ENCODE results near the gene FASN.

Gene FASN

DNA sequence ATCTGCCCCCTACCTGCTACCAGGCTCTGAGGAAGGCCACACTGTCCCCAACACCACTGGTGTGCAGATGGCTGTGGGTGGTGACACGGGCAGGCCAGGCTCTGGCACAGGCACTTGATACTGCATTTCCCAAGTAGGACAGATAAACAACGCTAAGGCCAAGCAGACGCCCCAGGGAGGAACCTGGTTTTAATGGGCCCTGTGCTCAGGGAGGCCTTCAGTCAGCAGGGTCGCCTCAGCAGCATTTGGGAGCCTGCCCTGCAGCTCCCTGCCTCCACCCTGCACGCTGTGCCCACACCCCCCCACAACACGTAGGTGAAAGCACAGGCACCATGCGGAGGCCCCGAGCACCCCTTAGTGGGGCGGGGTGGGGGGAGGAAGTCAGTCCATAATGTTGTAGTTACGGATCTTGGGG lies 3.3 kb upstream of the FASN start:
- DNase-seq (ENCODE audit: low read depth): no peak

DNA sequence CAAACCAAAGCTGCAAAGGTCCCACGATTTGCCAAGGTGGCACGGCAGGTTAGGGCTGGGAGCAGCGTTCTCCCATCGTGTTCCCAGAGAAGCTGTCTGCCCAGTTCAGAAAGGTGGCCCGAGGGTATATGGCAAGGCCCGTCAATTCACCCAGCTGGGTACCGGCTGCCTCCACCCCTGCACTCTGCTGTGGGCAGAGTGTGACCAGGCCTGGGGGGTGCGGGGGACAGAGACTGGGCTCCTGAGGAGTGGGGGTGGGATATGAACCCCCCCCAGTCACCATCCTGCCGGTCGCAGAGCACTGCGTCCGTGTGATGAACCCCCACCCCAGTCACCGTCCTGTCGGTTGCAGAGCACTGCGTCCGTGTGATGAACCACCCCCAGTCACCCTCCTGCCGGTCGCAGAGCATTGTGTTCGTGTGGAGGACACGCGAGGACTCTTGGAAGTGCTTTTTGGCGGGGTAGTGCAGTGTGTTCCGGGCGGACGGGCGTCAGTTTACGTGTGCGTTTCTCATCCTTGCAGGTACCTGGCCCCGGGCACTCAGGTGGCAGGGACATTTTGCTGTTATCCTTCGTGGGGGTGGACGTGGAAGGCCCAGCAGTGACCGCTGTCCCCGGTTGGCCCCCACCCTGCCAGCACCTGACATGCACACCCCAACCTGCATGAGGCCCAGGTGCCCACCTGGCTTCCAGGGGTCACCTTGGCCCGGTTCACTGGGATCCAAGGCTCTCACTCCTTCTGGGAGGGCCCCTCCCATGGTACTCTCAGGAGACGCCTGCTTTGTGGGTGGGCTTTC lies 2.7 kb upstream of the FASN start:
- no peak for DNase-seq (ENCODE audit: low read depth)

GRCh38 chr17:82098939-82099763 lies 1.1 kb upstream of the FASN start:
- DNase-seq (ENCODE audit: low read depth): peak; percentile 54

DNA sequence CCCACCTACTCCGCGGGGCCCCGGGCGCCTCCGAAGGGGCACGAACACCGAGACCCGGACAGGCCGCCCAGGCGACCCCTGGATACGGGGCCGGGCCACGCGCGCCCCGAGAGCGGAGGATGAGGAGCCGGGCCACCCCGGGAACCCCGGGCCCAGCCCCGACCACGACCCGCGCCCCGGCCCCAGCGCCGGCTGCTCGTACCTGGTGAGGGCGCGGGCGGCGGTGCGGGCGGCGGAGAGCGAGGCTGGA lies 192 bp downstream of the FASN start:
- DNase-seq (ENCODE audit: low read depth): no peak

DNA sequence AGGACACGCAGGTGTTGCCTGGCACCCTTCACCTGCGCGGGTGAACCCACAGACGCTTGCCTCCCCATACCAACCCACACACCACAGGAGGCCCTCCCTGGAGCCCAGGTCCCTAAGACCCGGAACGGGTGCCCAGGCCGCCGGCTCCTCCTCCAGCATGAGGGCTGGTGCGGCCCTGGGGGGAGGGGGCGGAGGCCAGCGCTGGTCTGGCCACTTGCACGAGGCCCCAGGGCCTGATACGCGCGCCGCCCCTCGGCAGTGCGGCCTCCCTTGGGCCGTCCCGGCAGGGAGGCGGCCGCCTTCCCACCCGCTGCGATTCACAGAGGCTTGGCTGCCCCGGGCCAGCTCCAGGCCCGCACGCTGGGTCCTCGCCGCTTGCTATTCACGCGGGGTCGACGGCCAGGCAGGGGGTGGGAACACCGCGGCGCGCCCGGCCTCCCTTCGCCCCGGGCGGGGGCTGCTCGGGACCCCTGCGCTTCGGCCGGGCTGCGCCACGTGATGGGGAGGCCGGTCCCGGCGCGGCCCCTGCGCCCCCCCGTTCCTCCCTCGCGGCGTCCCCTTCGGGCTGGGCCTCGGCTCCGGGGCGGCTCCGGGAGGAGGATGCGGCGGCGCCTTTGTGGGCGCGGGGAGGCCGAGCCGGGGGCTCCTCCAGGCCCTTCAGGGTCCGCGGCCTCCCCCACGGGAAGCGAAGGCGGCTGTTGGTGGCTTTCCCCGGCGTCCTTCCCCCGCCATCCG lies 685 bp downstream of the FASN start:
- peak; percentile 45 for DNase-seq (ENCODE audit: low read depth)

GRCh38 chr17:82096709-82097183 lies 1.3 kb downstream of the FASN start:
- DNase-seq (ENCODE audit: low read depth): no peak

DNA sequence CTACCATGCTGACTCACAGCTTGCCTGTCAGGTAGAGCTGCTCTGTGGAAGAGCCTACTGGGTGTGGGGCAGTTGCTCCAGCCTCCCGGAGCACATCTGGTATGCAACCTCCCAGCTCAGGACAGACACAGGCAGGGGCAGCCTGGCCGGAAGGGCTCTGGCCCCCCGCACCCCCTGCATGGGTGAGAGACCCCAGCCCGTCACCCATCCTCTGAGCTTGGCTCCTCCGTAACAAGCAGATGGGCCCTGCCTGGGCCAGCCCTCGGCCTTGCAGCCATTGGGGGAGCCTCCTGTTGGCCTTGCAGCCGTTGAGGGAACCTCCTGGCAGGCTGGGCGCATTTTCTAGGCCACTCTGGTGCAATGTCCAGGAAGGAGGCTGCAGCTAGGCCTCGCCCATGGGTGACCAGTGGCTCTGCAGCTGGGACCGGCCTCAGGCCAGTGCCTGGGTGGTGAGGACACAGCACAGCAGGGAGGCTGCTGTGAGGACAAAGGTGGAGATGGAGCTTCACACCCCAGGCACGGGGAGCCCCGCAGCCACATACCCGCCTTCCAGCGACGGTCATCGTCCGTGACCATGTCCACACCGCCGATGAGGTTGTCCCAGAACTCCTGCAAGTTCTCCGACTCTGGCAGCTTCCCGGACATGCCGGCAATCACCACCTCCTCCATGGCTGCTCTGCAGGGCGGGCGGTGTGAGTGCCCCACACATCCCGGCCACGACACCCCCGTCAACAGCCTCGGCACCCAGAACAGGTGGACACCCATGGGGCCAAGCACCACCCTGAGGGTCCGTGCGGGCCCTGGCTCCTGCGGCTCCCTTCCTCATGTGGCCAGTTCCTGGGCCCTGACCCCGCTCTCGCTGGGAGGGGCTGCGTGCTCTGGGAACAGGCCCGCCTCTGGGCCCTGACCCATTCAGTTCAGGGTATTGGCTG lies 2.0 kb downstream of the FASN start:
- DNase-seq (ENCODE audit: low read depth): no peak

- DNase-seq (ENCODE audit: low read depth): no peak
Observed at GRCh38 chr17:82094931-82095776, 2.9 kb downstream of the FASN start.

- no peak for DNase-seq (ENCODE audit: low read depth)
Observed at GRCh38 chr17:82092995-82093751, 4.9 kb downstream of the FASN start.

DNA sequence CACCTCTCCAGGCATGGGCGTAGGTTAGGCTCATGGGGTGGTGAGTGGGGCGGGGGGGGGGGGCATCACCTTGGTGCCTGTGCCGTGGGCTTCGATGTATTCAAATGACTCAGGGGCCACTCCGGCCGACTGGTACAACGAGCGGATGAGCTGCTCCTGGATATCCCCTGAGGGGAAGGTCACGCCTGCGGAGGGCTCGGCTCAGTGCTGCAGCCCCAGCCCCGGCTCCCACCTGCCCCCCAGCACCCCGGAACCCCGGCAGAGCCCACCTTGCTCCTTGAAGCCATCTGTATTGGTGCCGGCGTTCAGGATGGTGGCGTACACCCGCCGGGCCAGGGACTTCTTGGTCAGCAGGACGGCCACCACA lies 5.4 kb downstream of the FASN start:
- no peak for DNase-seq (ENCODE audit: low read depth)

DNA sequence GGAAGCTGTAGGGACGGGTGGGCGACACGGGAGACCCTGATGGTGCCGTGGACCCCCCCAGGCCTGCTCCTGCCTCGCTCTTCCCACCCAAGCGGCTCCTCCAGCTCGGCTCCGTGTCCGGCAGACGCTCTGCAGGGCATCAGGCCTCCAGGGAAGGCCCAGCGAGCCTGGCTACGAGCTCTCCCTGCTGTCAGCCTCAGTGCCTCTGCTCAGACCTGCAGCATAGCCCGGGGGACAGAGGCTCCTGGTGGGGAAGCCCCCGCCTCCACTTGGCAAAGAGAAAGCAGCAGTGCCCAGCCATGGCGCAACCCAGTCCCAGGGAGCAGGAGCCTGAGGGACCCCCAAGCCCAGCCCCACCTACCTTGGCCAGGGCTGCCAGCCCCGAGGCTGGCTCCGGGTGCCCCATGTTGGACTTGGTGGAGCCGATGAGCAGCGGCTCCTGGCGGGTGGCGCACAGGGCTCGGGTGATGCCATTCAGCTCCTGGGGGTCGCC lies 5.9 kb downstream of the FASN start:
- DNase-seq (ENCODE audit: low read depth): no peak

DNA sequence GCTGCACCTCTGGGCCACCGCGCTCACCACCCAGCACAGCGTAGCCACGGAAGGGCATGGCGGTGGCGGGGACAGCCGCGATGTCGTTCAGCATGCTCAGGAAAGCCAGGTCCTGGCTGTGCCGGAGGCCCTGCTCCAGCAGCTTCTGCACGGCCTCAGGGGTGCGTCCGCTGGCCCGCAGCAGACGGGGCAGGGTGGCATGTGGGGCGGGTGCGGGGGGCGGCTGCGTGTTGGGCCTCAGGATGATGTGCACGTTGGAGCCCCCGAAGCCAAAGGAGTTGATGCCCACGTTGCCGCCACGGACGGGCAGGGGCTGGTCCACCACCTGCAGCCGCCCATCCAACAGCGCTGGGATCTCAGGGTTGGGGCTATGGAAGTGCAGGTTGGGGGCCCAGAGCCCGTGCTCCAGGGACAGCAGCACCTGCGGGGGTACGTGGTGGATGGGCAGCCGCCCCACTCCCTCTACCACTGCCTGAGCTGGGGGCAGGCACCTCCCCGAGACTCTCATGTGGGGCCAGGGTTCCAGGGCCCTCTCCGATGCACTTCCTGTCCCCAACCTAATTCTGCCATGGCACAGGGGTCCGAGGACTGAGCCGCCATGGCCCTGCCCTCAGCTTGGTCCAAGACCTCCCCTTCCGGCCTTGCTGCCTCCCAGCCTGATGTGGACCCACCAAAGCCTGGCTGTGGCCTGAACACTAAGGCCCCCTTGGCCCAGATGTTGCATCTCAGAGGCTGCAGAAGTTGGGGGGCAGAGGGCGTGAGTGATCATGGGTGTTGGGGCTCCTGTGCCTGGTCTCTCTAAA lies 6.6 kb downstream of the FASN start:
- no peak for DNase-seq (ENCODE audit: low read depth)

- DNase-seq (ENCODE audit: low read depth): no peak
Observed at GRCh38 chr17:82090549-82091263, 7.3 kb downstream of the FASN start.

- DNase-seq (ENCODE audit: low read depth): no peak
Observed at GRCh38 chr17:82089723-82090548, 8.1 kb downstream of the FASN start.

DNA sequence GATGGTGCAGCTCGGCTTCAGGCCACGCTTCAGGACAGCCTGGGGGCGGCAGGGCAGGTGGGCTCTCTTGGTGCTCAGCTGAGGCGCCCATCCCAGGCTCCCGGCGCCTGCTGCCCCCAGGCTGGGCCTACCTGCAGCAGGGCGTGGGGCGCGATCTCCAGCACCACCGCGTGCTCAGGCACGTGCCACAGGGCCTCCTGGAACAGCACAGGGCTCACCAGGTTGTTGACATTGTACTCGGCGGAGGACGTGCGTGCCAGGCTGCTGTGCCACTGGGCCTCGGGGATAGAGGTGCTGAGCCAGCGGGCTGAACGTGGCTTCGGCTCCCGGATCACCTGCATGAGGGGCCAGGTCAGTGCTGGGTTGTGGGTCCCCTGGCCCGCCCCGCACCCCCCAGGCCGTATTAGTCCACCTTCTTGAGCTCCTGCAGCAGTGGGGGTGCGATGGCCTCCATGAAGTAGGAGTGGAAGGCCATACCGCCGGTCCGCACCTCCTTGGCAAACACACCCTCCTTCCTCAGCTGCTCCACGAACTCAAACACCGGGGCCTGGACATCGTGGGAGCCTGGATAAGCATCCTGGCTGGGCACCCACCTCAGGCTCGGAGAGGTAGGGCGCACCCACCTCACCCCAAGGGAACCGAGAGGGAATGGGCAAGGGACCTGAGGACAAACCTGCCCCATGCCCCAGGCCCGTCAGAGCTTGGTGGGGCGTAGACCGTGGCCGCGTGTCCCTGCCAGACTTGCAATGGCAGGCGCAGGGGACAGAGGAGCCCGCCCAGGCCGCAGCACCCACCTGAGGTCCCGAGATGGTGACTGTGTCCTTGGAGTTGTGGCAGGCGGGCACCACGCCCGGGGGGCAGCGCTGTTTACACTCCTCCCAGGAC lies 9.0 kb downstream of the FASN start:
- DNase-seq (ENCODE audit: low read depth): no peak

Data from CMK (cell line).